ENCODE data around the gene SCN1A. TPM values are rescaled to one million over a fixed set of nuclear protein-coding genes. Genes with fewer than 3 reads are reported as not detected.

SCN1A gene
- total RNA-seq, 1 donor from 2014 or later, result 8.6 TPM

GRCh38 chr2:165953306-165953654, 174.5 kb downstream of the SCN1A start:
- Mint-ChIP-seq H3K36me3 (ENCODE audit: low read depth) (peaks cover 2% of the 10 kb centered on the region), H3K27ac (ENCODE audit: unreplicated experiment) (no peak overlapping the region), H3K4me3 (no peak overlapping the region), H3K4me1 (no peaks in the 10 kb centered on the region), H3K9me3 (no peaks in the 10 kb centered on the region), H3K27me3 (ENCODE audit: low read depth) (no peaks in the 10 kb centered on the region)
- TF ChIP-seq CTCF (conservative IDR thresholded peaks at IDR 0.05), result no peak
- DNase-seq (ENCODE audit: low read depth, low spot score), result no peak

- no peaks in the 10 kb centered on the region for H3K9me3 Mint-ChIP-seq
- peaks cover 3% of the 10 kb centered on the region for H3K4me1 Mint-ChIP-seq
- H3K4me3 Mint-ChIP-seq, result no peak overlapping the region
- peaks cover 4% of the 10 kb centered on the region for H3K36me3 Mint-ChIP-seq (ENCODE audit: low read depth)
- H3K27me3 Mint-ChIP-seq (ENCODE audit: low read depth), result no peaks in the 10 kb centered on the region
- H3K27ac Mint-ChIP-seq (ENCODE audit: unreplicated experiment), result no peak overlapping the region
- no peak for DNase-seq (ENCODE audit: low read depth, low spot score)
- no peak for TF ChIP-seq CTCF (conservative IDR thresholded peaks at IDR 0.05)
Measured at GRCh38 chr2:165952741-165953211, 175.0 kb downstream of the SCN1A start.

- peaks cover 4% of the 10 kb centered on the region for H3K4me1 Mint-ChIP-seq
- no peak overlapping the region for H3K27ac Mint-ChIP-seq (ENCODE audit: unreplicated experiment)
- H3K4me3 Mint-ChIP-seq, result no peak overlapping the region
- no peaks in the 10 kb centered on the region for H3K27me3 Mint-ChIP-seq (ENCODE audit: low read depth)
- no peak for DNase-seq (ENCODE audit: low read depth, low spot score)
- no peaks in the 10 kb centered on the region for H3K9me3 Mint-ChIP-seq
- H3K36me3 Mint-ChIP-seq (ENCODE audit: low read depth), result peaks cover 9% of the 10 kb centered on the region
- no peak for TF ChIP-seq CTCF (conservative IDR thresholded peaks at IDR 0.05)
Measured at GRCh38 chr2:165952085-165952484, 175.7 kb downstream of the SCN1A start.

- no peak for TF ChIP-seq CTCF (conservative IDR thresholded peaks at IDR 0.05)
- DNase-seq (ENCODE audit: low read depth, low spot score), result no peak
- Mint-ChIP-seq H3K4me1 (peaks cover 4% of the 10 kb centered on the region), H3K27me3 (ENCODE audit: low read depth) (no peaks in the 10 kb centered on the region), H3K4me3 (peak overlapping the region; percentile 11), H3K36me3 (ENCODE audit: low read depth) (peaks cover 9% of the 10 kb centered on the region), H3K27ac (ENCODE audit: unreplicated experiment) (no peak overlapping the region), H3K9me3 (no peaks in the 10 kb centered on the region)
Measured at GRCh38 chr2:165950438-165950837, 177.4 kb downstream of the SCN1A start.

GRCh38 chr2:165941827-165942226, 186.0 kb downstream of the SCN1A start:
- H3K9me3 Mint-ChIP-seq, result no peaks in the 10 kb centered on the region
- no peak for TF ChIP-seq CTCF (conservative IDR thresholded peaks at IDR 0.05)
- no peak for DNase-seq (ENCODE audit: low read depth, low spot score)
- peaks cover 37% of the 10 kb centered on the region for H3K36me3 Mint-ChIP-seq (ENCODE audit: low read depth)
- H3K4me1 Mint-ChIP-seq, result peaks cover 4% of the 10 kb centered on the region
- H3K4me3 Mint-ChIP-seq, result no peak overlapping the region
- no peak overlapping the region for H3K27ac Mint-ChIP-seq (ENCODE audit: unreplicated experiment)
- no peaks in the 10 kb centered on the region for H3K27me3 Mint-ChIP-seq (ENCODE audit: low read depth)

GRCh38 chr2:165938237-165938636, 189.6 kb downstream of the SCN1A start:
- Mint-ChIP-seq H3K4me3 (no peak overlapping the region), H3K27me3 (ENCODE audit: low read depth) (no peaks in the 10 kb centered on the region), H3K27ac (ENCODE audit: unreplicated experiment) (no peak overlapping the region), H3K4me1 (peaks cover 13% of the 10 kb centered on the region), H3K9me3 (no peaks in the 10 kb centered on the region), H3K36me3 (ENCODE audit: low read depth) (peaks cover 38% of the 10 kb centered on the region)
- no peak for DNase-seq (ENCODE audit: low read depth, low spot score)
- TF ChIP-seq CTCF (conservative IDR thresholded peaks at IDR 0.05), result no peak
